ENCODE results near the gene DIAPH1. TPM values are rescaled to one million over a fixed set of nuclear protein-coding genes. Genes with fewer than 3 reads are reported as not detected.

The DIAPH1 gene
- total RNA-seq, 1 donor from 2014 or later: 44.1 TPM

GRCh38 chr5:141560725-141561483 lies 57.9 kb downstream of the DIAPH1 start:
- Mint-ChIP-seq H3K4me3 (ENCODE audit: unreplicated experiment) (peak overlapping the region; percentile 62), H3K27ac (ENCODE audit: unreplicated experiment) (peak overlapping the region; percentile 98), H3K36me3 (ENCODE audit: low read depth) (peaks cover 4% of the 10 kb centered on the region), H3K4me1 (ENCODE audit: low read depth) (peaks cover 46% of the 10 kb centered on the region), H3K27me3 (ENCODE audit: low read depth) (no peaks in the 10 kb centered on the region), H3K9me3 (ENCODE audit: low read depth) (peaks cover 3% of the 10 kb centered on the region)
- DNase-seq (ENCODE audit: low spot score): no peak
- peak; percentile 92 for TF ChIP-seq CTCF (IDR thresholded peaks at IDR 0.05)

- DNase-seq (ENCODE audit: low spot score): no peak
- Mint-ChIP-seq H3K27ac (ENCODE audit: unreplicated experiment) (peak overlapping the region; percentile 98), H3K4me1 (ENCODE audit: low read depth) (peaks cover 46% of the 10 kb centered on the region), H3K27me3 (ENCODE audit: low read depth) (no peaks in the 10 kb centered on the region), H3K36me3 (ENCODE audit: low read depth) (peaks cover 4% of the 10 kb centered on the region), H3K4me3 (ENCODE audit: unreplicated experiment) (peak overlapping the region; percentile 62), H3K9me3 (ENCODE audit: low read depth) (peaks cover 3% of the 10 kb centered on the region)
- no peak for TF ChIP-seq CTCF (IDR thresholded peaks at IDR 0.05)
Measured at GRCh38 chr5:141560151-141560550, 58.6 kb downstream of the DIAPH1 start.

GRCh38 chr5:141559461-141559860 lies 59.3 kb downstream of the DIAPH1 start:
- TF ChIP-seq CTCF (IDR thresholded peaks at IDR 0.05): no peak
- DNase-seq (ENCODE audit: low spot score): no peak
- Mint-ChIP-seq H3K27ac (ENCODE audit: unreplicated experiment) (peak overlapping the region; percentile 98), H3K4me3 (ENCODE audit: unreplicated experiment) (no peak overlapping the region), H3K27me3 (ENCODE audit: low read depth) (no peaks in the 10 kb centered on the region), H3K36me3 (ENCODE audit: low read depth) (peaks cover 4% of the 10 kb centered on the region), H3K9me3 (ENCODE audit: low read depth) (peaks cover 3% of the 10 kb centered on the region), H3K4me1 (ENCODE audit: low read depth) (peaks cover 44% of the 10 kb centered on the region)

DNA sequence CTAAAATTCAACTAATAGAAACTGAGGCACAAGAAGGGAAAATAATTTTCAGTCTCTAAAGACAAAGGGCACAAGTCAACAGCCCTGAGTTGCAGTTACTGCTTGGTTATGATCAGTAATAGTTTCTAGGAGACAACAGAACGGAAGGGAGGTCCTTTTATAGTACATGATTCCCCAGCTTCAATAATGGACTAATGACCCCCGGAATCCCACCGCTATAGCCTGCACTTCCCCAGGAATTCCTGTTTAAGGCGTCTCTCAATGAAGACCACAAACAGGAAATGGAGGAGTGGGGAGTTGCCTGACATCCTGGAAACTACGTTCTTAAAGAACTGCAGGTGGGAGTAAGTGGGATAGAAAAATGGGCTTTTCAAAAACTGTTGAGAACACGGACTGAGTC lies 60.6 kb downstream of the DIAPH1 start:
- Mint-ChIP-seq H3K27ac (ENCODE audit: unreplicated experiment) (peak overlapping the region; percentile 92), H3K9me3 (ENCODE audit: low read depth) (no peaks in the 10 kb centered on the region), H3K4me1 (ENCODE audit: low read depth) (peaks cover 39% of the 10 kb centered on the region), H3K27me3 (ENCODE audit: low read depth) (no peaks in the 10 kb centered on the region), H3K4me3 (ENCODE audit: unreplicated experiment) (peak overlapping the region; percentile 55), H3K36me3 (ENCODE audit: low read depth) (peaks cover 4% of the 10 kb centered on the region)
- no peak for DNase-seq (ENCODE audit: low spot score)
- TF ChIP-seq CTCF (IDR thresholded peaks at IDR 0.05): peak; percentile 31

- peaks cover 4% of the 10 kb centered on the region for H3K36me3 Mint-ChIP-seq (ENCODE audit: low read depth)
- no peaks in the 10 kb centered on the region for H3K27me3 Mint-ChIP-seq (ENCODE audit: low read depth)
- TF ChIP-seq CTCF (IDR thresholded peaks at IDR 0.05): peak; percentile 95
- H3K4me1 Mint-ChIP-seq (ENCODE audit: low read depth): peaks cover 39% of the 10 kb centered on the region
- H3K4me3 Mint-ChIP-seq (ENCODE audit: unreplicated experiment): peak overlapping the region; percentile 55
- DNase-seq (ENCODE audit: low spot score): no peak
- no peaks in the 10 kb centered on the region for H3K9me3 Mint-ChIP-seq (ENCODE audit: low read depth)
- H3K27ac Mint-ChIP-seq (ENCODE audit: unreplicated experiment): peak overlapping the region; percentile 92
Measured at GRCh38 chr5:141557681-141558136, 61.1 kb downstream of the DIAPH1 start.
